Measurements from ENCODE around the gene ZFP91. TPM values are rescaled to one million over a fixed set of nuclear protein-coding genes. Genes with fewer than 3 reads are reported as not detected.
A peak's percentile ranks its signal among the peaks of the same experiment; 100 is the strongest.

ZFP91 gene
- total and polyA plus RNA-seq, 2 of the 13 experiments (the other 11 are each of a cell fraction or from before 2014, with no cell fraction given), result 13.5 to 38.6 TPM

- peak; percentile 74; the same call in 1 of the 2 replicates for TF ChIP-seq HBP1 (CRISPR knock-in tag; IDR thresholded peaks at IDR 0.05; ENCODE audit: low read depth)
- TF ChIP-seq THAP7 (CRISPR knock-in tag; IDR thresholded peaks at IDR 0.05), result 0 out of 2 replicates have a peak, but pooled peaks have one; percentile 60
- no peak for TF ChIP-seq ZNF557 (CRISPR knock-in tag; IDR thresholded peaks at IDR 0.05)
- no peak for TF ChIP-seq ZNF44 (CRISPR knock-in tag; IDR thresholded peaks at IDR 0.05)
- TF ChIP-seq ZNF138 (CRISPR knock-in tag; IDR thresholded peaks at IDR 0.05; ENCODE audit: low read depth), result no peak
- peak; percentile 47 for TF ChIP-seq ARID5B (CRISPR knock-in tag; IDR thresholded peaks at IDR 0.05)
- no peak for TF ChIP-seq NFYC (CRISPR knock-in tag; IDR thresholded peaks at IDR 0.05)
- TF ChIP-seq ZGPAT (CRISPR knock-in tag; IDR thresholded peaks at IDR 0.05), result peak; percentile 76; the same call in 1 of the 2 replicates
- TF ChIP-seq BCL6 (CRISPR knock-in tag; IDR thresholded peaks at IDR 0.05), result peak; percentile 65
- peak; percentile 66; the same call in 1 of the 2 replicates for TF ChIP-seq NAIF1 (CRISPR knock-in tag; IDR thresholded peaks at IDR 0.05; ENCODE audit: borderline replicate concordance)
- peak; percentile 83 for TF ChIP-seq ZFX (CRISPR knock-in tag; IDR thresholded peaks at IDR 0.05; ENCODE audit: low read depth)
- TF ChIP-seq ZNF770 (CRISPR knock-in tag; IDR thresholded peaks at IDR 0.05), result peak; percentile 77
- TF ChIP-seq ZNF260 (CRISPR knock-in tag; IDR thresholded peaks at IDR 0.05; ENCODE audit: borderline replicate concordance, low read depth), result no peak
- TF ChIP-seq CREM (IDR thresholded peaks at IDR 0.05), result peak; percentile 36; the same call in 1 of the 2 replicates
- TF ChIP-seq CREM (CRISPR knock-in tag; IDR thresholded peaks at IDR 0.05), result no peak
- TF ChIP-seq ESRRA (CRISPR knock-in tag; IDR thresholded peaks at IDR 0.05; ENCODE audit: low read depth), result no peak
- TF ChIP-seq MAF1 (CRISPR knock-in tag; IDR thresholded peaks at IDR 0.05; ENCODE audit: borderline replicate concordance), result no peak
These were observed 598 bp downstream of the ZFP91 start (continued) for GRCh38 chr11:58579192-58580129.
